ENCODE data around the gene GBX1. TPM values are rescaled to one million over a fixed set of nuclear protein-coding genes. Genes with fewer than 3 reads are reported as not detected.

The GBX1 gene
- polyA plus RNA-seq, 1 donor from 2014 or later, result not detected

- no peaks in the 10 kb centered on the region for H3K9me3 ChIP-seq (ENCODE audit: low read length)
- no peak overlapping the region for H3K4me3 ChIP-seq (ENCODE audit: low read length)
- peaks cover 11% of the 10 kb centered on the region for H3K79me2 ChIP-seq (replicated peaks; ENCODE audit: insufficient read depth, low read length)
- H3F3A ChIP-seq (ENCODE audit: insufficient read depth, low read length, poor library complexity, severe bottlenecking), result no peaks in the 10 kb centered on the region
- TF ChIP-seq RAD21 (conservative IDR thresholded peaks at IDR 0.05) (no peak), POLR2AphosphoS5 (IDR thresholded peaks at IDR 0.05) (no peak), EZH2 (IDR thresholded peaks at IDR 0.05; ENCODE audit: borderline replicate concordance, insufficient read depth, low read length, poor library complexity, severe bottlenecking) (no peak), REST (IDR thresholded peaks at IDR 0.05; ENCODE audit: borderline replicate concordance) (no peak), CTCF (IDR thresholded peaks at IDR 0.05; ENCODE audit: poor library complexity, severe bottlenecking) (no peak), MXI1 (conservative IDR thresholded peaks at IDR 0.05; ENCODE audit: poor library complexity, severe bottlenecking) (no peak)
- H3K36me3 ChIP-seq (ENCODE audit: insufficient read depth, low read length), result no peaks in the 10 kb centered on the region
- H3K9me2 ChIP-seq (ENCODE audit: insufficient read depth, low read length), result no peaks in the 10 kb centered on the region
- no peak overlapping the region for H3K4me2 ChIP-seq (ENCODE audit: low read length)
- no peak overlapping the region for H2AFZ ChIP-seq (ENCODE audit: low read depth, low read length)
- no peak overlapping the region for H3K27ac ChIP-seq (ENCODE audit: low read length)
- peaks cover 4% of the 10 kb centered on the region for H4K20me1 ChIP-seq (ENCODE audit: insufficient read depth)
- H3K9ac ChIP-seq (ENCODE audit: low read length), result no peak overlapping the region
- H3K27me3 ChIP-seq (ENCODE audit: insufficient read depth, low read depth, low read length), result no peaks in the 10 kb centered on the region
Measured at GRCh38 chr7:151102991-151103390, 64.5 kb downstream of the GBX1 start.

GRCh38 chr7:151101621-151102396, 65.7 kb downstream of the GBX1 start:
- Histone ChIP-seq H3K9ac (ENCODE audit: low read length) (no peak overlapping the region), H3K79me2 (replicated peaks; ENCODE audit: insufficient read depth, low read length) (peaks cover 16% of the 10 kb centered on the region), H3K36me3 (ENCODE audit: insufficient read depth, low read length) (no peaks in the 10 kb centered on the region), H4K20me1 (ENCODE audit: insufficient read depth) (peaks cover 4% of the 10 kb centered on the region), H3K4me3 (ENCODE audit: low read length) (no peak overlapping the region), H3K27ac (ENCODE audit: low read length) (no peak overlapping the region), H3K4me2 (ENCODE audit: low read length) (no peak overlapping the region), H2AFZ (ENCODE audit: low read depth, low read length) (no peak overlapping the region), H3F3A (ENCODE audit: insufficient read depth, low read length, poor library complexity, severe bottlenecking) (no peaks in the 10 kb centered on the region), H3K9me2 (ENCODE audit: insufficient read depth, low read length) (no peaks in the 10 kb centered on the region), H3K27me3 (ENCODE audit: insufficient read depth, low read depth, low read length) (no peaks in the 10 kb centered on the region), H3K9me3 (ENCODE audit: low read length) (no peaks in the 10 kb centered on the region)
- TF ChIP-seq MXI1 (conservative IDR thresholded peaks at IDR 0.05; ENCODE audit: poor library complexity, severe bottlenecking) (no peak), CTCF (IDR thresholded peaks at IDR 0.05; ENCODE audit: poor library complexity, severe bottlenecking) (no peak), EP300 (conservative IDR thresholded peaks at IDR 0.05; ENCODE audit: poor library complexity, severe bottlenecking) (no peak), SMC3 (conservative IDR thresholded peaks at IDR 0.05; ENCODE audit: poor library complexity) (no peak), POLR2AphosphoS5 (IDR thresholded peaks at IDR 0.05) (no peak), EZH2 (IDR thresholded peaks at IDR 0.05; ENCODE audit: borderline replicate concordance, insufficient read depth, low read length, poor library complexity, severe bottlenecking) (no peak), TAF1 (IDR thresholded peaks at IDR 0.05; ENCODE audit: low read depth) (no peak), RAD21 (conservative IDR thresholded peaks at IDR 0.05) (no peak), REST (IDR thresholded peaks at IDR 0.05; ENCODE audit: borderline replicate concordance) (no peak)

All from neural cell (in vitro differentiated cells).